ENCODE data around the gene ARHGDIB.

GRCh38 chr12:14963520-14963919, 2.1 kb upstream of the ARHGDIB start:
- TF ChIP-seq CTCF (IDR thresholded peaks at IDR 0.05) (no peak), POLR2AphosphoS5 (IDR thresholded peaks at IDR 0.05) (no peak)
